ENCODE data around the gene FILIP1.

- TF ChIP-seq JUN (IDR thresholded peaks at IDR 0.05; ENCODE audit: low read depth, low read length) = no peak
- no peak for TF ChIP-seq EP300 (IDR thresholded peaks at IDR 0.05; ENCODE audit: borderline replicate concordance in 1 of 2, low read depth in 2 of 2, low read length in 2 of 2)
- TF ChIP-seq SP2 (IDR thresholded peaks at IDR 0.05; ENCODE audit: low read length) = no peak
- no peak for TF ChIP-seq CREB1 (IDR thresholded peaks at IDR 0.05)
- no peak for TF ChIP-seq CHD7 (IDR thresholded peaks at IDR 0.05; ENCODE audit: insufficient replicate concordance, low read length)
- TF ChIP-seq USF2 (IDR thresholded peaks at IDR 0.05; ENCODE audit: low read length) = no peak
- no peak for TF ChIP-seq CHD1 (IDR thresholded peaks at IDR 0.05; ENCODE audit: low read depth, low read length)
- no peak for TF ChIP-seq MAX (IDR thresholded peaks at IDR 0.05)
Measured at GRCh38 chr6:75272145-75272840, 221.3 kb downstream of the FILIP1 start.

Measured in H1 (cell line).